Measurements from ENCODE around the gene ADGRF5. TPM values are rescaled to one million over a fixed set of nuclear protein-coding genes. Genes with fewer than 3 reads are reported as not detected.

The ADGRF5 gene
- total and polyA plus RNA-seq, 10 of the 15 experiments (the other 5 are each of a cell fraction or from before 2014, with no cell fraction given): 0.01 to 0.13 TPM; not detected in 8

DNA sequence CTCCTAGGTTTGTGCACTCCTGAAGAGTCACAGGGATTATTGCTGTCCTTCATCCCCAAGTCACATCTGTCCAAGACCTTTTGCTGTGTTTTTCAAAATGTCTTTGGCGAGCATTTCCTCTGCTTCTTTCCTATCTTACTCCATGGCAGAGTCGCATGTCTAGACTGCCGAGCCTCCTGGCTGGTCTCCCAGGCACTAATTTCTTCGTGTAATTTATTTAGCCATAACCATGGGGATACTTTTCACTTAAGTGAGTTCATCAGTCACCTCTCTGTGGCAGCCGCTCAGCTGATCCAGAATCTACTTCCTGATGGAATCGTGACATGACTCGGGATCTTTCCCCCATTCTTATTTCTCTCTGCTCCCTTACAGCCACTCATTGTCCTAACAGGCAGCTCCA is 25.8 kb downstream of the ADGRF5 start:
- no peaks in the 10 kb centered on the region for H4K20me1 ChIP-seq (ENCODE audit: control insufficient read depth, insufficient read depth)
- H3K79me2 ChIP-seq (ENCODE audit: control insufficient read depth, insufficient read depth, low read length): no peaks in the 10 kb centered on the region
- H3K4me3 ChIP-seq: no peak overlapping the region
- ATAC-seq (no peak), FAIRE-seq (no peak), DNase-seq (ENCODE audit: low read depth, low spot score) (no peak)
- no peaks in the 10 kb centered on the region for H3K4me1 ChIP-seq (ENCODE audit: control insufficient read depth, insufficient read depth, low read length)
- WGBS (ENCODE audit: insufficient coverage, insufficient replicate concordance, low lambda C conversion rate, missing lambda C conversion rate): 9% methylated on average over 7 of the region's 7 CpGs
- no peak overlapping the region for H2AFZ ChIP-seq (ENCODE audit: control insufficient read depth, low read depth, low read length)
- no peak overlapping the region for H3K27ac ChIP-seq (ENCODE audit: control insufficient read depth, insufficient read depth)
- H3K9ac ChIP-seq (ENCODE audit: control insufficient read depth, insufficient read depth, low read length): no peak overlapping the region
- intact Hi-C loops (cut with micrococcal nuclease; ENCODE audit: unreplicated experiment): no loop called here
- ChIA-PET RAD21 (ENCODE audit: unreplicated experiment) (no interaction called here), CTCF (no interaction called here), SMC1A (ENCODE audit: uncharacterized antibody, unreplicated experiment) (no interaction called here), POLR2A (no interaction called here)
- H3K9me3 ChIP-seq (replicated peaks; ENCODE audit: control insufficient read depth, insufficient read depth, low read length): no peaks in the 10 kb centered on the region
- no peaks in the 10 kb centered on the region for H3K36me3 ChIP-seq (ENCODE audit: control insufficient read depth in 2 of 2, insufficient read depth in 2 of 2, low read length in 1 of 2)
- H3K4me2 ChIP-seq (ENCODE audit: control insufficient read depth, insufficient read depth): no peak overlapping the region
- BruUV-seq (replicated peaks): no TSS peak
- no peaks in the 10 kb centered on the region; a peak in 2 of 4 replicates for H3K27me3 ChIP-seq (replicated peaks in 1 of 2; ENCODE audit: control insufficient read depth in 2 of 2, insufficient read depth in 2 of 2, low read length in 1 of 2)
- TF ChIP-seq, protein P1, sequence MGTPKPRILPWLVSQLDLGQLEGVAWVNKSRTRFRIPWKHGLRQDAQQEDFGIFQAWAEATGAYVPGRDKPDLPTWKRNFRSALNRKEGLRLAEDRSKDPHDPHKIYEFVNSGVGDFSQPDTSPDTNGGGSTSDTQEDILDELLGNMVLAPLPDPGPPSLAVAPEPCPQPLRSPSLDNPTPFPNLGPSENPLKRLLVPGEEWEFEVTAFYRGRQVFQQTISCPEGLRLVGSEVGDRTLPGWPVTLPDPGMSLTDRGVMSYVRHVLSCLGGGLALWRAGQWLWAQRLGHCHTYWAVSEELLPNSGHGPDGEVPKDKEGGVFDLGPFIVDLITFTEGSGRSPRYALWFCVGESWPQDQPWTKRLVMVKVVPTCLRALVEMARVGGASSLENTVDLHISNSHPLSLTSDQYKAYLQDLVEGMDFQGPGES (IDR thresholded peaks at IDR 0.05): no peak
- no peak for TF ChIP-seq SMC3 (IDR thresholded peaks at IDR 0.05; ENCODE audit: borderline replicate concordance, low read length)
- TF ChIP-seq, protein P2, sequence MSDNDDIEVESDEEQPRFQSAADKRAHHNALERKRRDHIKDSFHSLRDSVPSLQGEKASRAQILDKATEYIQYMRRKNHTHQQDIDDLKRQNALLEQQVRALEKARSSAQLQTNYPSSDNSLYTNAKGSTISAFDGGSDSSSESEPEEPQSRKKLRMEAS (IDR thresholded peaks at IDR 0.05; ENCODE audit: low read depth, low read length): no peak
- no peak for TF ChIP-seq MTA3 (IDR thresholded peaks at IDR 0.05; ENCODE audit: borderline replicate concordance, low read length)
- no peak for TF ChIP-seq TBL1XR1 (IDR thresholded peaks at IDR 0.05; ENCODE audit: low read depth, low read length)
- TF ChIP-seq SMAD1 (IDR thresholded peaks at IDR 0.05; ENCODE audit: low read depth, partially characterized antibody): no peak
- TF ChIP-seq, protein P3, sequence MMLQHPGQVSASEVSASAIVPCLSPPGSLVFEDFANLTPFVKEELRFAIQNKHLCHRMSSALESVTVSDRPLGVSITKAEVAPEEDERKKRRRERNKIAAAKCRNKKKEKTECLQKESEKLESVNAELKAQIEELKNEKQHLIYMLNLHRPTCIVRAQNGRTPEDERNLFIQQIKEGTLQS (IDR thresholded peaks at IDR 0.05; ENCODE audit: borderline replicate concordance, extremely low read depth, low read depth, low read length): no peak
- no peak for TF ChIP-seq JUND (IDR thresholded peaks at IDR 0.05; ENCODE audit: low read depth, low read length)
- in situ Hi-C loops (cut with MboI): no loop called here

All from GM12878 (cell line).